ENCODE measurements around the gene PACRG.

The PACRG gene

DNA sequence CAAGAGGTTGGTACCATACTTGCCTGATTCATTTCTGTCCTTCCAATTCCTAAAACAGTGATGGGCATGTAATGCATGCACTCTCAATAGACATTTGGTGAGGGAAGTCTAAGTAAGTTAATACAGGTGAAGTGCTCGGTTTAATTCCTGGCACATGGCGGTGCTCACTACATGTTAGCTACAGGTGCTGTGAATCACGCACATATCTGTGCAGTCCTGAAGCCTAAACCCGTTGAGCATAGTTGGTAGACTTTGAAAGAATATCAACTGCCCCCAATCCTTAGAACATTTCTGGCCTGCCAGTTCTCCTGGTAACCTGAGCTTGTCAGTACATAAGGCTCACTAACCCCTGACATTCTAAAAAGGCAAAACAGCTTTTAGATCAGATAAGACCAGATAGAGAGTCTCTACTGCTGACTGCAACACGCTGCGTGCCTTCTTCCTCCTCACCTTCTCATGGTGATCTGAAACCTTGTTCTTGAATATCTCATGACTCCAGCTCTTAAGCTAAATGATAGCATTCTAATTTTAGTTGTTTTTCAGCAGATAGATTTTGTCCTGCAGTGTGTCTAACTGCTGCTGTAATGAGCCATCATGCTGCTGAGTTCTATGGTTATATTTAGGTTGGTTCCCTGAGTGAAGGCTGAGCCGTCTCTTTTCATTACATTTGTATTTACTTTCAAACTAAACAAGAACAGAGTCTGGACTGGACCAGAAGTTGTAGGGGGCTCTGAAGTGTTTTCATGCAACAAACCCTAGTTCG lies 358.3 kb downstream of the PACRG start:
- TF ChIP-seq TAF1 (IDR thresholded peaks at IDR 0.05; ENCODE audit: low read depth, low read length), result no peak
- no peak for TF ChIP-seq SPI1 (IDR thresholded peaks at IDR 0.05; ENCODE audit: low read depth, low read length)
- TF ChIP-seq PAX5 (IDR thresholded peaks at IDR 0.05; ENCODE audit: insufficient read depth, low read length, severe bottlenecking), result no peak
- no peak for TF ChIP-seq POU2F2 (IDR thresholded peaks at IDR 0.05; ENCODE audit: low read depth, low read length)
- no peak for TF ChIP-seq POLR2A (IDR thresholded peaks at IDR 0.05; ENCODE audit: low read depth, low read length)
- no peak for TF ChIP-seq POLR2AphosphoS5 (IDR thresholded peaks at IDR 0.05; ENCODE audit: low read depth, low read length)
- no peak for FAIRE-seq

DNA sequence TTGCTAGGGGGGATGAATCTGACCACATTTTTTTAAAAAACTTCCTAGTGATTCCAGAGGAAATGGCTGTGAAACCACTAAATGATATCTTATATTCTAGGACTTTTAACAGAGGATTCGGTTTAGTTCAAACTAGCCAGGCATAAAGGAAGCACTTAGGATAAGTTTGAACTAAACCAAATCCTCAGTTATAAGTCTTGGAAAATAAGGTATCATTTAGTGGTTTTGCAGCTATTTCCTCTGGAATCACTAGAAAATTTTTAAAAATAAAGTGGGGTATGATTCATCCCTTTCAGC lies 358.8 kb downstream of the PACRG start:
- TF ChIP-seq SPI1 (IDR thresholded peaks at IDR 0.05; ENCODE audit: low read depth, low read length) (no peak), TAF1 (IDR thresholded peaks at IDR 0.05; ENCODE audit: low read depth, low read length) (no peak), POLR2A (IDR thresholded peaks at IDR 0.05; ENCODE audit: low read depth, low read length) (no peak), POU2F2 (IDR thresholded peaks at IDR 0.05; ENCODE audit: low read depth, low read length) (no peak), PAX5 (IDR thresholded peaks at IDR 0.05; ENCODE audit: insufficient read depth, low read length, severe bottlenecking) (no peak), POLR2AphosphoS5 (IDR thresholded peaks at IDR 0.05; ENCODE audit: low read depth, low read length) (no peak)
- no peak for DNase-seq (ENCODE audit: insufficient read length, low spot score)
- no peak for FAIRE-seq

More for the DNA sequence above, 358.3 kb downstream of the PACRG start:
- no peak for DNase-seq (ENCODE audit: insufficient read length, low spot score)

DNA sequence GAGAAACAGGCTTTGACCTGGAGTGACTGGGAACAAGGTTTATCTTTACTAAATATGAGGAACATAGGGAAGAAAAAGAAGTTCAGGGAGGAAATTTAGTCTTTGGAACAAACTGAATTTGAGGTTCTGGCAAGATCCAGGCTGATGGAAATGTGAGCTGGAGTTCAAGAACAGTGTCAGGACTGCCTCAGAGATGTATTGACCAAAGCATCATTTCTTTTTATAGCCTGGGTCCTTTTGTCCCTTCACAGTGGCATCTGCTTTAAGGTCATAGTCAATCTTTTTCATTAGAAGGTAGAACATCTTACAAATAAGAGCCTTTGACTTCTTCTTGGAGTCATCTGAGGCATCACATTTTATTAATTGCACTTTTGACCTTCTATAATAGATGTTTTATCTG lies 360.2 kb downstream of the PACRG start:
- FAIRE-seq, result no peak
- no peak for DNase-seq (ENCODE audit: insufficient read length, low spot score)
- TF ChIP-seq SPI1 (IDR thresholded peaks at IDR 0.05; ENCODE audit: low read depth, low read length), result no peak
- no peak for TF ChIP-seq PAX5 (IDR thresholded peaks at IDR 0.05; ENCODE audit: insufficient read depth, low read length, severe bottlenecking)
- TF ChIP-seq POU2F2 (IDR thresholded peaks at IDR 0.05; ENCODE audit: low read depth, low read length), result no peak
- TF ChIP-seq TAF1 (IDR thresholded peaks at IDR 0.05; ENCODE audit: low read depth, low read length), result no peak
- no peak for TF ChIP-seq POLR2A (IDR thresholded peaks at IDR 0.05; ENCODE audit: low read depth, low read length)
- TF ChIP-seq POLR2AphosphoS5 (IDR thresholded peaks at IDR 0.05; ENCODE audit: low read depth, low read length), result no peak

GRCh38 chr6:163092876-163093275 lies 365.1 kb downstream of the PACRG start:
- FAIRE-seq (no peak), DNase-seq (ENCODE audit: insufficient read length, low spot score) (no peak)
- TF ChIP-seq SPI1 (IDR thresholded peaks at IDR 0.05; ENCODE audit: low read depth, low read length) (no peak), TAF1 (IDR thresholded peaks at IDR 0.05; ENCODE audit: low read depth, low read length) (no peak), PAX5 (IDR thresholded peaks at IDR 0.05; ENCODE audit: insufficient read depth, low read length, severe bottlenecking) (no peak)

- FAIRE-seq, result no peak
- no peak for DNase-seq (ENCODE audit: insufficient read length, low spot score)
- TF ChIP-seq POLR2A (IDR thresholded peaks at IDR 0.05; ENCODE audit: low read depth, low read length) (no peak), SPI1 (IDR thresholded peaks at IDR 0.05; ENCODE audit: low read depth, low read length) (no peak), TAF1 (IDR thresholded peaks at IDR 0.05; ENCODE audit: low read depth, low read length) (no peak), PAX5 (IDR thresholded peaks at IDR 0.05; ENCODE audit: insufficient read depth, low read length, severe bottlenecking) (no peak), POLR2AphosphoS5 (IDR thresholded peaks at IDR 0.05; ENCODE audit: low read depth, low read length) (no peak), POU2F2 (IDR thresholded peaks at IDR 0.05; ENCODE audit: low read depth, low read length) (no peak)
These were observed 367.1 kb downstream of the PACRG start for GRCh38 chr6:163094881-163095280.

DNA sequence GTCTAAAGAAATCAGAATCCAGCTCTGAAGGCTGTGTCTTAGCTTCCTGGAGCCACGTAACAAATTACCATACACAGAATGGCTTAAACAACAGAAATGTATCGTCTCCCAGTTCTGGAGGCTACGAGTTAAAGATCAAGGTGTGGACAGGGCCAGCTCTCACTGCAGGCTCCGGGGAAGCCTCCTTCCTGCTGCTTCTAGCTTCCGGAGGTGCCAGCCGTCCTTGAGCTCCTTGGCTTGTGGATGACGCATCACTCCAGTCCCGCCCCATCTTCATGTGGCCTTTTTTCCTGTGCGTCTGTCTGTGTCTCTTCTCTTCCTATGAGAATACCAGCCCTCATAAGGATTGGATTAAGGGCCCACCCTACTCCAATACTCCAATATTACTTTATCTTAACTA lies 367.6 kb downstream of the PACRG start:
- DNase-seq (ENCODE audit: insufficient read length, low spot score), result no peak
- TF ChIP-seq SPI1 (IDR thresholded peaks at IDR 0.05; ENCODE audit: low read depth, low read length) (no peak), TAF1 (IDR thresholded peaks at IDR 0.05; ENCODE audit: low read depth, low read length) (no peak), POLR2A (IDR thresholded peaks at IDR 0.05; ENCODE audit: low read depth, low read length) (no peak), PAX5 (IDR thresholded peaks at IDR 0.05; ENCODE audit: insufficient read depth, low read length, severe bottlenecking) (no peak), POLR2AphosphoS5 (IDR thresholded peaks at IDR 0.05; ENCODE audit: low read depth, low read length) (no peak), POU2F2 (IDR thresholded peaks at IDR 0.05; ENCODE audit: low read depth, low read length) (no peak)
- FAIRE-seq, result no peak

GRCh38 chr6:163098827-163099479 lies 371.2 kb downstream of the PACRG start:
- TF ChIP-seq TAF1 (IDR thresholded peaks at IDR 0.05; ENCODE audit: low read depth, low read length) (no peak), PAX5 (IDR thresholded peaks at IDR 0.05; ENCODE audit: insufficient read depth, low read length, severe bottlenecking) (no peak), POLR2A (IDR thresholded peaks at IDR 0.05; ENCODE audit: low read depth, low read length) (no peak), POU2F2 (IDR thresholded peaks at IDR 0.05; ENCODE audit: low read depth, low read length) (no peak), SPI1 (IDR thresholded peaks at IDR 0.05; ENCODE audit: low read depth, low read length) (no peak), POLR2AphosphoS5 (IDR thresholded peaks at IDR 0.05; ENCODE audit: low read depth, low read length) (no peak)
- no peak for DNase-seq (ENCODE audit: insufficient read length, low spot score)
- FAIRE-seq, result no peak

DNA sequence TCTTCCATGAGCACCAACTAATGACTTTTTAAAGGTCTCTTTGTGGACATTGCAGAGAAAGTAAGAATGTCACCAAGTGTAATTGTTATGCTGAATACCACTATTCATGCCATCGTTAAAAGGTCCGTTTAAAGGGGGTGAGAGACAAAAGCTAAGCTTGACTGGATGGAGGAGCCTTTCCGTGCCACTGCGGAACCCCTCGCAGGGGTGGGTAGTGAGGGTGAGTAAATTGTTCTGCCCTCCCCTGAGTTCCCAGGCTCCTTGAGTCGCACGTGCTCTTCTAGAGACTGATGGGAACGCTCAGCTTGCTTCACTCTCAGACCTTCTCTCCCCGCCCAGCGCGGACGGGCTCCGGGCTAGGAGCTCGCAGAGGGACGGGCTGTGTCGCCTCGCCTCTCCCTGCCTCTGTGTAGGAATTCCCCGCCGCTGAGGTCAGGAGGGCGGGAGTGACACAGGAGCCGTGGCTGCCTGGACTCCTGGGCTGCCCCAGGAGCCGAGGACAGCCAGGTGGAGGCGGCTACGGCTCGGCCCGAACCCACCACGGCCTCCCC lies 371.9 kb downstream of the PACRG start:
- no peak for TF ChIP-seq POU2F2 (IDR thresholded peaks at IDR 0.05; ENCODE audit: low read depth, low read length)
- no peak for TF ChIP-seq POLR2AphosphoS5 (IDR thresholded peaks at IDR 0.05; ENCODE audit: low read depth, low read length)
- no peak for TF ChIP-seq TAF1 (IDR thresholded peaks at IDR 0.05; ENCODE audit: low read depth, low read length)
- no peak for TF ChIP-seq PAX5 (IDR thresholded peaks at IDR 0.05; ENCODE audit: insufficient read depth, low read length, severe bottlenecking)
- TF ChIP-seq POLR2A (IDR thresholded peaks at IDR 0.05; ENCODE audit: low read depth, low read length), result no peak
- FAIRE-seq, result no peak

DNA sequence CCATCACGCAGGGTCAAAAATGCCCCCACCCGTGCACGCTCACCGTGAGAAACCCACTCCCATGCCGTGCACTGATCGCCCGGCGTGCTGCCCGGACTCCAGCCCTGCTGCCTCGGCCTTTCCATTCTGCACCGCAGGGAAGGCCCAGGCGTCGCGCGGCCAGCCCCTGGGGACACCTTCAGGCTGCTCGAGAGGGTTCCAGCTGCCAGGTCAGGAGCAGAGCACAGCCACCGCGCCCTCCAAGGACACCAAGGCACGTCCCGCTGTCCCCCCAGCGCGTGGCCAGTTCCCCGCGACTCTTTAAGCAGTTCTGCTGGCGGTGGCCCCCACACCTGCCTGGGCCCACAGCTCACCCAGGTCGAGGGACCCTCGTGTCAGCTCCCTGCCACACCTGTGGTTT lies 372.5 kb downstream of the PACRG start:
- TF ChIP-seq PAX5 (IDR thresholded peaks at IDR 0.05; ENCODE audit: insufficient read depth, low read length, severe bottlenecking) (no peak), SPI1 (IDR thresholded peaks at IDR 0.05; ENCODE audit: low read depth, low read length) (no peak), TAF1 (IDR thresholded peaks at IDR 0.05; ENCODE audit: low read depth, low read length) (no peak), POLR2A (IDR thresholded peaks at IDR 0.05; ENCODE audit: low read depth, low read length) (no peak), POU2F2 (IDR thresholded peaks at IDR 0.05; ENCODE audit: low read depth, low read length) (no peak), POLR2AphosphoS5 (IDR thresholded peaks at IDR 0.05; ENCODE audit: low read depth, low read length) (no peak)
- DNase-seq (ENCODE audit: insufficient read length, low spot score), result no peak
- no peak for FAIRE-seq

More for the DNA sequence above, 371.9 kb downstream of the PACRG start:
- no peak for DNase-seq (ENCODE audit: insufficient read length, low spot score)

Measured in GM12891 (cell line).